Breast epithelium (tissue), 3 donors: ENCODE data around the gene XCL2.

Experiments
- CTCF ChIP-seq, 3 donors: fragments of 450-650 bp; IDR thresholded peaks; one replicate each; pipeline ENCODE4 v1.5.1; 2016 to 2017; ENCODE audit warnings: antibody characterized with exemption in 3 of 3, mild to moderate bottlenecking in 3 of 3, moderate library complexity in 3 of 3
- POLR2A ChIP-seq: fragments of 450-650 bp; IDR thresholded peaks from one replicate; pipeline ENCODE4 v1.6.1; 2016; ENCODE audit warnings: antibody characterized with exemption, mild to moderate bottlenecking, moderate library complexity

GRCh38 chr1:168509875-168510791 lies 33.7 kb downstream of the XCL2 start:
- TF ChIP-seq CTCF (IDR thresholded peaks at IDR 0.05) (no peak), POLR2A (no peak)
